HG02571 (cell line): ENCODE results near the gene ENDOV.
"Not testable (repeated sequence)": the region's sequence is repeated elsewhere in the genome, so short reads cannot be mapped to it uniquely, and the experiment has no call there.

Source experiments
- ATAC-seq: cut with Tn5 transposase; IDR thresholded peaks from one replicate; pipeline ENCODE4 v1.9.1; 2021; ENCODE audit warnings: mild to moderate bottlenecking, moderate library complexity; ENCODE audit not compliant: unreplicated experiment

Gene ENDOV

DNA sequence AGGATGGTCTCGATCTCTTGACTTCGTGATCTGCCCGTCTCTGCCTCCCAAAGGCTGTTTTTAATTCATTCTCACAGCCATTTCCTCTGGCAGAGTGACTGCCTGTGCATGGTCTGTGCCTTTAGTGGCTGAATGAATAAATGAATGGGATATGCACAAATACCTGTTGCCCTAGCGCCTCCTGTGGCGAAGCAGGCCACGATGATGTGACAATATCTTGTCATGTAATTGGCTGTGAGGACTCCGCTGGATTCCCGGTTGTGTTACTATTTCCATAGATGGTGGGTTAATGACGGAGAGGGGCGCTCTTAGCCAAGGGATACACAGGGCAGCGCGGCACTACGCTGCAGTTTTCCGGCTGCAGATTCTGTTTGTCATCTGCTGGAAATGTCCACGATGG, 26.8 kb upstream of the ENDOV start:
- ATAC-seq = no peak

DNA sequence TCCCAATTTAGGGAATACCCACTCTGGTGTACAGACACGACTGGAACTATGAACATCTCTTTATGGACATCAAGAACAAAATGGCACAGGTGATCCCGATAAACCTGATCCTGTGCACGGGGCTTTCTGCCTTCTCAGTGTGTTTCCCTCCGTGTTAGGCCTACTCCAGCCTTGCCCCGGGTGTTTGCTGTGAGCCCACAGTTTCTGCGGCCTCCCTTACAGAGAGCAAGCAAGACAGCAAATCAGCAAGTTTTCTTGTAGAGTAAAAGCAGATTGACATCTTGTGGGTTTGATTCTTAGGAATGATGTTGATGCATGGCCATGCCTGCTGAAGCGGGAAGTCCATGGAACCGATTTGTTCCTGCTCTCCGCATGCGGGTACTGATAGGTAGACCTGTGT, 26.4 kb upstream of the ENDOV start:
- no peak for ATAC-seq

DNA sequence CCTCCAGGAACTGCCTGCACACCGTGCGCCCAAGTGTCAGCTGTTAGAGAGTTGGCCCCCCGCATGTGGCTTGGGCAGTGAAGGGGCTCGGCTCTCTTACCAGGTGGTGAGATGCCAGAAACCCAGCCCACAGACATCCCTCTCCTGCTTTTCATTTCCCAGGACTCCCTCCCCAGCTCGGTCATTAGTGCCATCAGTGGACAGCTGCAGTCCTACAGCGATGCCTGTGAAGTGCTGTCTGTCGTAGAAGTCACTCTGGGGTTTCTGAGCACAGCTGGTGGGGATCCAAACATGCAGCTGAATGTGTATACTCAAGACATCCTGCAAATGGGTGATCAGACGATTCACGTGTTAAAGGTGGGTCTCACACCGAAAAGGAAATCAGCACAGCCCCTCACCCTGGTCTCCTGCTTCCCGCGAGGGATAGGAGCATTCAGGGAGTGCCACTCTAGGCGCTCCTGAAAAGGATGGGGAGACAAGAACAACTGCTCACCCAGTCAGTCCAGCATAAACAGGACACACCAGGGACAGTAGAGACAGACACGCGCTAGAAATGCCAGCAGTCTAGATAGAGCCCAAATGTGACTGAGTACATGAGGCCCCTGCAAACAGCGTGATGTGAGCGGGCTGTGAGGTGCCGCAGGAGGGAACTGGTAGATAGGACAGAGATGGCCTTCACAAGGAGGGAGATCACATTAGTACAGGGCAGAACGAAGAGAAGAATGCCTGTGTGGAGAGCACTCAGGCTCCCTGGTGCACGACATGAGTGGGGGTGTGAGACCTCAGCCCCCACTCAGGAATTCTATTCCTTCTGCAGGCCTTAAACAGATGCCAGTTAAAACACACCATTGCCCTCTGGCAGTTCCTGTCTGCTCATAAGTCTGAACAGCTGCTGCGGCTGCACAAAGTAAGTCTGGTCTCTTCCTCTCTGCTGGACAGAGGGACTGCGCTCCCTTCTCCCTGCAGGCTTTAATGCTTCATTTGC, 25.7 kb upstream of the ENDOV start:
- ATAC-seq = no peak

DNA sequence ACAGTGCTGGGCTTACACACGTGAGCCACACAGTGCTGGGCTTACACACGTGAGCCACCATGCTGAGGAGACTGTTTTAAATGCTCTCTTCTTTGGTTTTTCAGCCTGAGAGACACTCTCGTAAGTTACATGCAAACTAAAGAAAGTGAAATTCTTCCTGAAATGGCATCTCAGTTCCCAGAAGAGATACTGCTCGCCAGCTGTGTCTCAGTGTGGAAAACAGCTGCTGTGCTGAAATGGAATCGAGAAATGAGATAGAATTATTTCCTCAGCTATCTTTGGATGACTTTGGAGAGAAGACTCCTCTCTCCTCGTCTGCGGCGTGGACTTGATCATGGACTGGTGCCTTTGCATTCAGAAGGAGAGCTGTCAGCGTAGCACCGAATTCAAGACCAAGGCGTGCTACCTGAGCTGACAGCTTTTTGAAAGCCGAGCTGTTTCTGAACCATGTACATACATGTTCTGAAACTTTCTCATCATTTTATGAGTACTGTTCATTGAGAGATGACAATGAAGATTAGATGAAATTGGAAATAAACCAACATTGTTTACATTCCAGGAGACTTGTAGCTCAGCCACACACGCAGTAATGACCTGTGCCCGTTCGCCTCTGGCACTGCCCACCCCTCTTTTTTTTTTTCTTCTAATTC, 21.6 kb upstream of the ENDOV start:
- no peak for ATAC-seq

DNA sequence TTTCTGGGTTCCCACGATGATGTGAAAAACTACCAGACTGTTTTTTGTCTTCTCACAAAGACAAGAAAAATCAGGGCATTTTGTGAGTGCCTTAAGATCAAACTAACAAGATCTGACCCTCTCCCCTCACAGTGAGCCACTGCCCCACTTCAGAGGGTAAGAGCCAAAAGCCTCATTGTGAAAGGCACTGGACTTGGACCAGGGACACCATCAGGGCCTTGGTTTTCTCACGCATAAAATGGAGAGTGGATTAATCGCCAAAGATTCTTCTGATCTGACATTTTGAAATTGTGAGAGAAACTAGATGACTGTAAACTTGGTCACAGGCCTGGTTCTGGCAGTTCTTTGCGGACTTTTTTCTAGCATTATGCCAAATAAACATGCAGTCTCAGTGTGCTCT, 21.0 kb upstream of the ENDOV start:
- no peak for ATAC-seq

DNA sequence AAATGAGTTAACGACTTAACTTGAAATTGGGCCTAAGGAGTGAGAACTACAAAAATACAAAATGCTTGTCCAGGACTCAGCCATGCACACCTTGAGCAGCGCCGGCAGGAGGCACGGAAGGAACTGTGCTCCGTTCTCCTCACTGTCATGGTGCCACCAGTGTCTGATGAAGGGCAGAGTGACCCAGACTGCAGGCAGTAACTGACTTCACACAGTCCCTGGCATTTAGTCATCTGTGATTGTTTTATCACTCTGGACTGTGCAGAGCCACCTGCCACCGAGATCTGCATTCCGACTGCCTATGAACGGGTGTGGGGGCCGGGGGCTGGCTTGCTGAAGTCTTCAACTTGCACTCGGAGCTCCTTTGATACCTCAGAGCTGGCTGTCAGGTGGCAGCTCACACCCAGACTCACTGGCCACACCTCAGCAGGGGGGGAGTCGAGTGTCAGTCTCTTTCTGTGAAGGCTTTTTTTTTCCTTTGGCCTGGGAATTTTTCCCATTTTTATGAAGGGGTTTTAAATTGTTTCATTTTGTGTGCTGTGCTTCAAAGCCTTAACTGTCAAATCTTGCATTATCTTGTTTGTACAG, 20.2 kb upstream of the ENDOV start:
- ATAC-seq = no peak

DNA sequence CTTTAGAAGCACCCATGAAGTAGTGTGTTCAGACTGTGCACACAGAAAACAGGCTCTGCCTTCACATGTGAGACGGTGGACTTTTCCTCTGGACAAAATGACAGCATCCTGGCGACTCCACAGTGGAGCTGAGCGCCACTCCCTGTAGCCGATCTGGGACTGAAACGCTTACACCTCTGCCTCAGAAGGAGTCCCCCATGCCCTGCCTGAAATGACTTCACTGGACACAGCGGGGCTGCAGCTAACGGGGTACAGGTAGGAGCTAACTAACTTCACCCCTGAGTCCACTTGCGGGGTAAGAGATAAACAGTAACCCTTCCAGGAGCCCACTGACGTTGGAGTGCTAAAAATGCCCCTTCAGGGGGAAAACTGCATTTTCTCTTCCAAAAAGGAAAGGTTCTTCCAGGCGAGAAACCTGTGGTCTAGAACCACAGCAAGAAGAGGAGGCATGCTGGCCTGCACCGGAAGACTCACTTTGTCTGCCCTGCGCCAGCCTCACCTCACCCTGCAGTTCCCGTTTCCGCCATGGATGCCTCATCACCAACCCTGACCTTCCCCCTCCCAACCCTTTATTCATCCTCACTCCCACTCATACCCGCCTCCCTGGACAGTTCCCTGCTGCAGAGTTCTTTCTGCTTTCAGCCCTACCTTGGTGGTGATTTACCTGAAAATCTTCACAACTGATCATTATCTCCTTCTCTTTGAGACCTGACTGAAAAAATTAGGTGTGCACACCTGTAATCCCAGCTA, 19.4 kb upstream of the ENDOV start:
- no peak for ATAC-seq

DNA sequence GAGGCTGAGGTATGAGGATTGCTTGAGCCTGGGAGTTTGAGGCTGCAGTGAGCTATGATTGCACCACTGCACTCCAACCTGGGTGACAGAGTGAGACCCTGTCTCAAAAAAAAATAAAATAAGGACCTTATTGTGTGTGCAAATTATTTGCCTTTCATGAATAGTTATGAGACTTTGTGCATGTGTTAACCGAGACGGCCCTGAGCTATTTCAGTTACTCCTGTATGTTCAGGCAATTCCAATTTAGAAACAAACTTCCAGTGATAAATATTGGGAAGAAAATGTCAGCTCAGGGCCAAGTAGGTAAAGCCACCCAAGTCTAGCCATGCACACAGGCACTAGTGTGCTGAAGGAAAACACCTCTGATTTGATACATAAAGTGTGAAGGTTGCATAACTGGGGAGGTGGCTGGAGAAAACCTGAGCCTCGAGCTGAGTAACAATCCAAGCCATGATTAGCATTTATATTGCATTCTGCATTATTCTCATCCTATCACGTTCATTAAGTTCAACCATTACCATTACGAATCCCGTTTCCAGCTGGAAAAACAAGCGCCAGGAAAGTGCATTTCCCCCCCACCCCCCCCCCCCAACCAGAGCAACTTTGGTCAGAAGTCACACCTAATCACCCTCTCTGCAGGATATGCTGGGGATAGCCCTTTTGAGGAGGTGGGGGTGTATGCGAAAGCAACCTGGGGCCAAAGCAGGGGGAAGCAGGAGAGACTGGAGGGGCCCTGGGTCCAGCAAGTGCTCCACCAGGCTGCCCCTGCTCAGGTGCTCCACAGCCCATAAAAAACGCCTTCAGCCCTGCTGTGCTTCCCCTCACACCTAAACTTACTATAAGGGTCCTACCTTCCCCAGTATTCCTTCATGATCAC, 18.6 kb upstream of the ENDOV start:
- ATAC-seq = no peak

DNA sequence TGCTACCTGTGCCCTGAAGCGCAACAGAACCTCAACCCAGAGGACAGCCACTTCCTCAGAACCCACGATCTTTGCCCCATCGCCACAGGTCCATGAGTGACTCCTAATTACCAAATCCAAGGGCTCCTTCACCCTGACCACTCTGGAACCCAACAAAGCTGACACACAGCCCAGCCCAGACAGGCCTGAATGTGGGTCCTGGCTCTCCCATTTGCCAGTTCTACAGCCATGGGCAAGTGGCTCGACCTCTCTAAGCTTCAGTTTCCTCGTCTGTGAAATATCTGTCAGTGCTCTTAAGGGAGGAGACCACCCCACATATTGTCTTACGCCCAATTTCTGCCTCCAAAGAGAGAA, 18.0 kb upstream of the ENDOV start:
- ATAC-seq = no peak

DNA sequence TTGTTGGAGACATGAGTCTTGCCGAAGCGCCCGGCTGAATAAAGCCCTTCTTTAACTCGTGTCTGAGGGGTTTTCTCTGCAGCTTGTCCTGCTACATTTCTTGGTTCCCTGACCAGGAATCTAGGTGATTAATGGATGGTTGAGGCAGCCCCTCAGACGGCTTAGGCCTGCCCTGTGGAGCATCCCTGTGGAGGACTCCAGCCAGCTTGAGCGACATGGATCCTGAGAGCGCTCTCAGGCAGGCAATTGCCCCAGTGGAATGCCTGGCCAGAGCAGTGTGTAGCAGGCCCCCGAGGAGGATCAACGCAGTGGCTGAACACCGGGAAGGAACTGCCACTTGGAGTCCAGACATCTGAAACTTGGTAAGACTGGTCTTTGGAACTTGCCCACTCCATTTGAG, 17.3 kb upstream of the ENDOV start:
- no peak for ATAC-seq

DNA sequence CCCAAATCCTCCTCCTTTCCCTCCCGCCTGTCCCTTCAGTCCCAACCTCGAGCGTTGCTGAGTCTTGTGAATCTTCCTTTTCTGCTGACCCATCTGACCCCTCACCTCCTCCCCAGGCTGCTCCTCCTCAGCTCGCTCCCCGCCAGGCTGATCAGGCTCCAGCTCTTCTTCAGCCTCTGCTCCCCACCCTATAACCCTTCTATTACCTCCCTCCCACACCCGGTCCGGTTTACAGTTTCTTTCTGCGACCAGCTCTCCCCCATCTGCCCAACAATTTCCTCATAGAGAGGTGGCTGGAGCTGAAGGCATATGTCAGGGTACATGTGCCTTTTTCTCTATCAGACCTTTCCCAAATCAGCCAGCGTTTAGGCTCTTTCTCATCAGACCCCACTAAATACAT, 13.9 kb upstream of the ENDOV start:
- ATAC-seq = not testable (repeated sequence)

DNA sequence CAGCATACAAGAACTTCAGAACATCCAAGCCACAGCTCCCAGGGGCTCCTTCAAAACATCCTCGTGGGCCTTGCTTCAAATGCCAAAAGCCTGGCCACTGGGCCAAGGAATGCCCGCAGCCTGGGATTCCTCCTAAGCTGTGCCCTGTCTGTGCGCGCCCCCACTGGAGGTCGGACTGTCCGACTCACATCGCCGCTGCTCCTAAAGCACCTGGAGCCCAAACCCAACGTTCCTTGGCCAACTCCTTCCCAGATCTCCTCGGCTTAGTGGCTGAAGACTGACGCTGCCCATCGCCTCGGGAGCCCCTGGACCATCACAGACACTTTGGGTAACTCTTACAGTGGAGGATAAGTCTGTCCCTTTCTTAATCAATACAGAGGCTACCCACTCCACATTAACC, 12.9 kb upstream of the ENDOV start:
- ATAC-seq = not testable (repeated sequence)

DNA sequence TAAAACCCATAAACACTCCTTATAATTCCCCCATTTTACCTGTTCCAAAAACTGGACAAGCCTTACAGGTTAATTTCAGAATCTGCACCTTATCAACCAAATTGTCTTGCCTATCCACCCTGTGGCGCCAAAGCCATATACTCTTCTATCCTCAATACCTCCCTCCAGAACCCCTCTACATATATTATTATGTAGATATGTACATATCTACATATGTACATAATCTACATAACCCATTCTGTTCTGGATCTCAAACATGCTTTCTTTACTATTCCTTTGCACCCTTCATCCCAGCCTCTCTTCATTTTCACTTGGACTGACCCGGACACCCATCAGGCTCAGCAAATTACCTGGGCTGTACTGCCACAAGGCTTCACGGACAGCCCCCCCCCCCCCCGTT, 12.0 kb upstream of the ENDOV start:
- no peak for ATAC-seq

DNA sequence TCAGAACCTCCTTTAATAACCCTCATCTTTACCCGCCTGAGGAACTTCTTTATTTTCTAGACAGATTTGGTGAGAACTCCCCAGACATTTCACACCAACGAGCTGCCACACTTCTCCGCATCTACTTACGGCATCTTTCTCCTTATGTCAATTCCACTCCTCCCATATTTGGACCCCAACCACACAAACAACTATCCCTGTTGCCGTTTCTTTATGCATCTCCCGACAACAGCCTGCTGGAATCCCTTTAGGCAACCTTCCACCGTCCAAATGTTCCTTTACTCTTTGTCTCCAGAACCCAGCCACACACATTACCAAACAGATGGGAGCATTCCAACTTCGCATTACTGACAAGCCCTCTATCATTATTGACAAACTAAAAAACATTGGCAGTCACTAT, 8.8 kb upstream of the ENDOV start:
- no peak for ATAC-seq

DNA sequence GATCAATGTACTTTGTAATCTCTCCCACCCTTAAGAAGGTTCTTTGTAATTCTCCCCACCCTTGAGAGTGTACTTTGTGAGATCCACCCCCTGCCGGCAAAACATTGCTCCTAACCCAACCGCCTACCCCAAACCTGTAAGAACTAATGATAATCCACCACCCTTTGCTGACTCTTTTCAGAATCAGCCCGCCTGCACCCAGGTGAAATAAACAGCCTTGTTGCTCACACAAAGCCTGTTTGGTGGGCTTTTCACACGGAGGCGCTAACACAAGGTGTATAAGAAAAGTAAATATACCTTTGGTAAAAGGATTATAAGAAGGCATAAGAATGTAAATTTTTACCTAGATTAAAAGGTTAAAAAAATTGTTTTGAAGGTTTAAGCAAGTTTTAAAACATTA, 7.0 kb upstream of the ENDOV start:
- not testable (repeated sequence) for ATAC-seq

DNA sequence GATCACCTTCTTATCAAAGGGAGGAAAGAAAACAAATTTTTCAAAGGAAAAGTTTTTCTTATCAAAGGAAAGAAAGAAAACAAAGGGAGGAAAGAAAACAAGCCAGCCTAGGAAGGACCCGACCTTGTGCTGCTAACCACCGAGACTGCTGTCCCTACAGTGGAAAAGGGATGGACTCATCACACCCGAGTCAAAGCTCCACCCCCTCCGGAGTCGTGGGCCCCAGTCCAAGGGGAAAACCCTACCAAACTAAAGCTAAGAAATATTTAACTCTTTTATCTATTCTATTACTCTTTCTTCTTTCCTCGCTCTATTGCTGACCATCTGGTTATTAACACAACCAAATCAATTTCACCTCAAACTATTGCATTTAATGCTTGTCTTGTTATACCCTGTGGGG, 6.1 kb upstream of the ENDOV start:
- ATAC-seq = no peak

DNA sequence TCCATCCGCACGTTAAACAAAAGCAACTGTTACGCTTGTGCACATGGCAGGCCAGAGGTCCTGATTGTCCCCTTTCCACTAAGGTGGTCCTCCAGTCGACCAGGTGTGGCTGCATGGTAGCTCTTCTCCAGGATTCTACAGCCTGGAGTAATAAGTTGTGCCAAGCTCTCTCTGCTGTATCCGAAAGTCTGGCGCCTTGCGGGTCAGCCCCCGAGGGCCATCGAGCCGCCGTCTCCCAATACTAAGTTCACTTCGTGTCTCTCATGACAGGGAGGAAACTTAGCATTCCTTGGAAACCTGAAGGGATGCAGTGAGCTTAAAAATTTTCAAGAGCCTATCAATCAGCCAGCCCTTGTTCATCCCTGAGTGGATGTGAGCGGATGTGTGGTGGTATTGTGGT, 5.3 kb upstream of the ENDOV start:
- ATAC-seq = no peak

DNA sequence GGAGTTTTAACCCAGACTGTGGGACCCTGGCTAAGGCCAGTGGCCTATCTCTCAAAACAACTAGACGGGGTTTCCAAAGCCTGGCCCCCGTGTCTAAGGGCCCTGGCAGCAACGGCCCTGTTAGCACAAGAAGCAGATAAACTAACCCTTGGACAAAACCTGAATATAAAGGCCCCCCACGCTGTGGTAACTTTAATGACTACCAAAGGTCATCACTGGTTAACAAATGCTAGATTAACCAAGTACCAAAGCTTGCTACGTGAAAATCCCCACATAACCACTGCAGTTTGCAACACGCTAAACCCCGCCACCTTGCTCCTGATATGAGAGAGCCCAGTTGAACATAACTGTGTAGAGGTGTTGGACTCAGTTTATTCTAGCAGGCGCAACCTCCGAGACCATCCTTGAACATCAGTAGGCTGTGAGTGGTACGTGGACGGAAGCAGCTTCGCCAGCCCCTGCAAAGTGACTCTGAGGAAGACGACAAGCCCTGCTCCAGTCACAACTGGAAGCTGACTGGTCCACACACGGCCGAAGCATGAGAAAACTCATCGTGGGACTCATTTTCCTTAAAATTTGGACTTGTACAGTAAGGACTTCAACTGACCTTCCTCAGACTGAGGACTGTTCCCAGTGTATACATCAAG, 4.4 kb upstream of the ENDOV start:
- ATAC-seq = not testable (repeated sequence)

DNA sequence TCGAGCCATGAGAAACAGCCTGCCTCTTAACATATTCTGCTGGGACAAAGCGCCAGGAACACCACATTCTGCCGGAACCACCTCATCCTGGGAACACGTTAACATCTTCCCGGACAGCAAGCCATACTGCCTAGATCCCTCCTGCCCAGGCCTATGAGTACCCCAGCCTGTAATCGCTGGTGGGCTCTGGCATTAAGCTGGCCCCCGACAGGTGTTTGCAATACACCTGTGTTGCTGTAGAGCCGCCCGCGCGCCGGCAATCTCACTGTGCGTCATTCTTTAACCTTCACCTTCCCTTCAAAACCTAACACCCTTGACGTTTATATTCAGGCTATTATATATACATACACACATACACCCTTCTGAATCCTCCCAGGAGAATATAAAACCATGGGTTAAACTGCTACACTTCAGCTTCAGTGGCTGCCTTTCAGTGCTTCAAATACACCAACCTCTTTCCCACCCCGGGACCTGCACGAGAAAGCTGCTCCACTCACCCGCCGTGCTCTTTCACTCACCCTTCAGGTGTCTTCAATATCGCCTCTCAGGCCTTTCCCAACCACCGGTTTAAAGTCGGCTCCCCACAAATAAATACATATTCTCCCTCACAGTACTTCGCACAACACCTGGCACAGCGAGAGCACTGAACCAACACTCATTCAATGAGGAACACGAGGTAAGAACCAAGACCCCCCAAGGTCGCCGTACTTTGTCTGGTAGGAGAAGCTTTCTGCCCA, 1.0 kb upstream of the ENDOV start:
- no peak for ATAC-seq
